ENCODE measurements around the gene PPM1L.

DNA sequence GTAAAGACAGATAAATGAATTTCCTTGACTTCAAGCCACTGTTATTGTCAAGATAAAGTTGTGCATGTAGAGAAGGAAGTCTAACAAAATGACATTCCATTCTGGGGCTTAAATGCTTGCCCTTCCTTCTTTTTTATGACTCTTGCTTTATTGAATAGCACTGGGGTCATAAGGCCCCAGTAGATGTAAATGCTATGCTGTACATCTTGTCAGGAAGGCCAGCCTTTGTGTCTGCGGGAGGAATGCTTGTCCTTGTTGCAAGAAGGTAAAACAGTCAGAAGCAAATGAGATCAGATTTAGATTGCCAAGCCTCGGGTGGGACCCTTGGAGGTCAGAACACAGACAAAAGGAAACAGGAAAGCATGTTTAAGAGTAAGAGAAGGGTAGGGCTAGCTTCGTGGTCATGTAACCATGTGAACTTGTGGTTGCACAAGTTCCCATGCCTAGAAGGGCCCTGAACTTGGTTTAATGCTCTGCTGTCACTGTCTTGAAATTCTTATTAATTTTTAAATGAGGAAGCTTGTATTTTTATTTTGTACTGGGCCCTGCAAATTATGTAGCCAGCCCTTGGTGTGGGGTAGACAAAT lies 81.5 kb downstream of the PPM1L start:
- TF ChIP-seq, protein P1, sequence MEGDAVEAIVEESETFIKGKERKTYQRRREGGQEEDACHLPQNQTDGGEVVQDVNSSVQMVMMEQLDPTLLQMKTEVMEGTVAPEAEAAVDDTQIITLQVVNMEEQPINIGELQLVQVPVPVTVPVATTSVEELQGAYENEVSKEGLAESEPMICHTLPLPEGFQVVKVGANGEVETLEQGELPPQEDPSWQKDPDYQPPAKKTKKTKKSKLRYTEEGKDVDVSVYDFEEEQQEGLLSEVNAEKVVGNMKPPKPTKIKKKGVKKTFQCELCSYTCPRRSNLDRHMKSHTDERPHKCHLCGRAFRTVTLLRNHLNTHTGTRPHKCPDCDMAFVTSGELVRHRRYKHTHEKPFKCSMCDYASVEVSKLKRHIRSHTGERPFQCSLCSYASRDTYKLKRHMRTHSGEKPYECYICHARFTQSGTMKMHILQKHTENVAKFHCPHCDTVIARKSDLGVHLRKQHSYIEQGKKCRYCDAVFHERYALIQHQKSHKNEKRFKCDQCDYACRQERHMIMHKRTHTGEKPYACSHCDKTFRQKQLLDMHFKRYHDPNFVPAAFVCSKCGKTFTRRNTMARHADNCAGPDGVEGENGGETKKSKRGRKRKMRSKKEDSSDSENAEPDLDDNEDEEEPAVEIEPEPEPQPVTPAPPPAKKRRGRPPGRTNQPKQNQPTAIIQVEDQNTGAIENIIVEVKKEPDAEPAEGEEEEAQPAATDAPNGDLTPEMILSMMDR (IDR thresholded peaks at IDR 0.05; ENCODE audit: low read length): no peak
- no peak for TF ChIP-seq EZH2 (IDR thresholded peaks at IDR 0.05; ENCODE audit: borderline replicate concordance, low read length)
